HL-60 (cell line): ENCODE results near the gene GTPBP3.

Source experiments
- DNase-seq, 2 experiments: peaks; one replicate each; pipeline ENCODE4 v3.0.0-alpha.2; 2010 to 2020; ENCODE audit warnings: low read depth in 1 of 2, low spot score in 1 of 2
- H3K27ac ChIP-seq: fragments of 250-450 bp; sonication (Bioruptor Pico); replicated peaks from 2 replicates; pipeline ENCODE4 v1.5.1; 2020; ENCODE audit warnings: mild to moderate bottlenecking, moderate library complexity
- H3K27me3 ChIP-seq: fragments of 250-450 bp; sonication (Bioruptor Pico); 2 replicates; pipeline ENCODE4 v1.5.1; 2021; ENCODE audit warnings: mild to moderate bottlenecking, moderate library complexity; ENCODE audit not compliant: insufficient read depth, poor library complexity, severe bottlenecking
- H3K4me3 ChIP-seq: replicated peaks from 2 replicates; pipeline ENCODE4 v1.5.1; 2011; ENCODE audit warnings: mild to moderate bottlenecking, control low read depth, low read length; ENCODE audit not compliant: insufficient read depth
- GABPA ChIP-seq: IDR thresholded peaks from 2 replicates; pipeline ENCODE4 v1.6.1; 2012; ENCODE audit warnings: low read depth
- POLR2AphosphoS5 ChIP-seq: IDR thresholded peaks from 2 replicates; pipeline ENCODE4 v1.6.1; 2012; ENCODE audit warnings: low read depth
- SPI1 ChIP-seq: IDR thresholded peaks from 2 replicates; pipeline ENCODE4 v1.6.1; 2012; ENCODE audit warnings: low read depth, mild to moderate bottlenecking, borderline replicate concordance
- TF ChIP-seq, protein P1 (sequence below): IDR thresholded peaks from 2 replicates; pipeline ENCODE4 v1.6.1; 2012; ENCODE audit warnings: low read depth; ENCODE audit not compliant: insufficient replicate concordance
- TF ChIP-seq, protein P2 (sequence below): IDR thresholded peaks from one replicate; pipeline ENCODE4 v1.5.1; 2011; ENCODE audit warnings: low read length, control low read depth, inconsistent platforms; ENCODE audit not compliant: insufficient read depth

The GTPBP3 gene

GRCh38 chr19:17326595-17326966 is 10.8 kb upstream of the GTPBP3 start:
- no peak for DNase-seq
- H3K4me3 ChIP-seq = no peak overlapping the region
- peaks cover 27% of the 10 kb centered on the region for H3K27me3 ChIP-seq
- no peak overlapping the region for H3K27ac ChIP-seq
- TF ChIP-seq GABPA (no peak), SPI1 (no peak)
- TF ChIP-seq, protein P1, sequence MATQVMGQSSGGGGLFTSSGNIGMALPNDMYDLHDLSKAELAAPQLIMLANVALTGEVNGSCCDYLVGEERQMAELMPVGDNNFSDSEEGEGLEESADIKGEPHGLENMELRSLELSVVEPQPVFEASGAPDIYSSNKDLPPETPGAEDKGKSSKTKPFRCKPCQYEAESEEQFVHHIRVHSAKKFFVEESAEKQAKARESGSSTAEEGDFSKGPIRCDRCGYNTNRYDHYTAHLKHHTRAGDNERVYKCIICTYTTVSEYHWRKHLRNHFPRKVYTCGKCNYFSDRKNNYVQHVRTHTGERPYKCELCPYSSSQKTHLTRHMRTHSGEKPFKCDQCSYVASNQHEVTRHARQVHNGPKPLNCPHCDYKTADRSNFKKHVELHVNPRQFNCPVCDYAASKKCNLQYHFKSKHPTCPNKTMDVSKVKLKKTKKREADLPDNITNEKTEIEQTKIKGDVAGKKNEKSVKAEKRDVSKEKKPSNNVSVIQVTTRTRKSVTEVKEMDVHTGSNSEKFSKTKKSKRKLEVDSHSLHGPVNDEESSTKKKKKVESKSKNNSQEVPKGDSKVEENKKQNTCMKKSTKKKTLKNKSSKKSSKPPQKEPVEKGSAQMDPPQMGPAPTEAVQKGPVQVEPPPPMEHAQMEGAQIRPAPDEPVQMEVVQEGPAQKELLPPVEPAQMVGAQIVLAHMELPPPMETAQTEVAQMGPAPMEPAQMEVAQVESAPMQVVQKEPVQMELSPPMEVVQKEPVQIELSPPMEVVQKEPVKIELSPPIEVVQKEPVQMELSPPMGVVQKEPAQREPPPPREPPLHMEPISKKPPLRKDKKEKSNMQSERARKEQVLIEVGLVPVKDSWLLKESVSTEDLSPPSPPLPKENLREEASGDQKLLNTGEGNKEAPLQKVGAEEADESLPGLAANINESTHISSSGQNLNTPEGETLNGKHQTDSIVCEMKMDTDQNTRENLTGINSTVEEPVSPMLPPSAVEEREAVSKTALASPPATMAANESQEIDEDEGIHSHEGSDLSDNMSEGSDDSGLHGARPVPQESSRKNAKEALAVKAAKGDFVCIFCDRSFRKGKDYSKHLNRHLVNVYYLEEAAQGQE = no peak

- Histone ChIP-seq H3K27ac (no peak overlapping the region), H3K4me3 (no peak overlapping the region), H3K27me3 (peaks cover 27% of the 10 kb centered on the region)
- no peak for DNase-seq
- TF ChIP-seq GABPA (no peak), SPI1 (no peak), POLR2AphosphoS5 (no peak)
- TF ChIP-seq, protein P1 = no peak
- TF ChIP-seq, protein P2, sequence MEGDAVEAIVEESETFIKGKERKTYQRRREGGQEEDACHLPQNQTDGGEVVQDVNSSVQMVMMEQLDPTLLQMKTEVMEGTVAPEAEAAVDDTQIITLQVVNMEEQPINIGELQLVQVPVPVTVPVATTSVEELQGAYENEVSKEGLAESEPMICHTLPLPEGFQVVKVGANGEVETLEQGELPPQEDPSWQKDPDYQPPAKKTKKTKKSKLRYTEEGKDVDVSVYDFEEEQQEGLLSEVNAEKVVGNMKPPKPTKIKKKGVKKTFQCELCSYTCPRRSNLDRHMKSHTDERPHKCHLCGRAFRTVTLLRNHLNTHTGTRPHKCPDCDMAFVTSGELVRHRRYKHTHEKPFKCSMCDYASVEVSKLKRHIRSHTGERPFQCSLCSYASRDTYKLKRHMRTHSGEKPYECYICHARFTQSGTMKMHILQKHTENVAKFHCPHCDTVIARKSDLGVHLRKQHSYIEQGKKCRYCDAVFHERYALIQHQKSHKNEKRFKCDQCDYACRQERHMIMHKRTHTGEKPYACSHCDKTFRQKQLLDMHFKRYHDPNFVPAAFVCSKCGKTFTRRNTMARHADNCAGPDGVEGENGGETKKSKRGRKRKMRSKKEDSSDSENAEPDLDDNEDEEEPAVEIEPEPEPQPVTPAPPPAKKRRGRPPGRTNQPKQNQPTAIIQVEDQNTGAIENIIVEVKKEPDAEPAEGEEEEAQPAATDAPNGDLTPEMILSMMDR = no peak
These were observed 10.2 kb upstream of the GTPBP3 start for GRCh38 chr19:17327068-17327653.

DNA sequence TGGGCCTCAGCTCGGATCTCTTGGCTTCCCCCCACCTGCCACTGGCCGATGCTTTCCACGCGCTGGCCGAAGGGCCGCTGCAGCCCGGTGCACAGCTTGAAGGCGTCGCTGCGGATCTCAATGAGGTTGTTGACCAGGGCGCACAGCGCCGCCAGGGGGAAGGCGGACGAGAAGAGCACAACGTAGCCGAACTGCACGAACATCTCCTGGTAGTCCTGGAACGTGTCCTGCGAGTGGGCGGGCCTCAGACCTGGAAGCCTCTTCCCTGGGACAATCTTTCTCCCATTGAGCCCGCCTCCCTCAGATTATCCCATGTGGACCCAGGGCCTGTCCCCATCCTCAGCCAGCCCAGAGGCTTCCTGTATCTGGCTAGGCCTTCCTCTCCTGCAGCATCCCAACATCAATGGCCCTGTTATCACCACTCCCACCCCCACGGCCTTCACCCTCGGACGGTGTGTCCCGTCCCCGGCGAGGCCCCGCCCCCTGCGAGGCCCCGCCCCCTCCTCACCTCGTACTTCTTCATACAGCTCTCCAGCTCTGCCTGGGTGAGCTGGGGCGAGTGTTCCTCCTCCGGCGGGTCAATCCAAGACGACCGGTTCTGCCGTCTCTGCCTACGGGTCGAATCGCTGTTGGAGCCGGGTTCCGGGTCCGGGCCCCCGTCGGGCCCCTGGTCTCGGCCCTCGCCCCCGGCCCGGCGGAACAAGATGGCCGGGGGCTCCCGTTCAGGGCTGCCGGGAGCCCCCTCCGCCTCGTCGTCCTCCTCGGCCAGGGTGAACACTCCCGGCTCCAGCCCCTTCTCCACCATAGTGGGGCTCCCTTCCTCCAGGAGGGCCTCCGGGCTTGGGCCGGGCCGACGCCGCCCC is 9.5 kb upstream of the GTPBP3 start:
- no peak overlapping the region for H3K27ac ChIP-seq
- peaks cover 27% of the 10 kb centered on the region for H3K27me3 ChIP-seq
- TF ChIP-seq GABPA (no peak), SPI1 (no peak), POLR2AphosphoS5 (no peak)
- TF ChIP-seq, protein P1 = no peak
- TF ChIP-seq, protein P2 = no peak
- 0 out of 2 replicates have a peak overlapping the region, but pooled peaks have one; percentile 15 for H3K4me3 ChIP-seq
- peak in 1 of 2 experiments; percentile 33 for DNase-seq
